ENCODE data around the gene ANO7. TPM values are rescaled to one million over a fixed set of nuclear protein-coding genes. Genes with fewer than 3 reads are reported as not detected.

Gene ANO7
- total and polyA plus RNA-seq, 2 donors: 0.58 to 1.2 TPM

GRCh38 chr2:241225545-241225944 is 37.1 kb downstream of the ANO7 start:
- no peak for DNase-seq (ENCODE audit: extremely low spot score)
- 86% methylated on average over 16 of the region's 16 CpGs for WGBS
- Histone ChIP-seq H3K27ac (ENCODE audit: low read depth) (no peak overlapping the region), H3K4me3 (ENCODE audit: low read depth, low read length) (no peak overlapping the region), H3K4me1 (ENCODE audit: insufficient read depth) (no peaks in the 10 kb centered on the region), H3K36me3 (ENCODE audit: insufficient read depth) (peaks cover 7% of the 10 kb centered on the region)

DNA sequence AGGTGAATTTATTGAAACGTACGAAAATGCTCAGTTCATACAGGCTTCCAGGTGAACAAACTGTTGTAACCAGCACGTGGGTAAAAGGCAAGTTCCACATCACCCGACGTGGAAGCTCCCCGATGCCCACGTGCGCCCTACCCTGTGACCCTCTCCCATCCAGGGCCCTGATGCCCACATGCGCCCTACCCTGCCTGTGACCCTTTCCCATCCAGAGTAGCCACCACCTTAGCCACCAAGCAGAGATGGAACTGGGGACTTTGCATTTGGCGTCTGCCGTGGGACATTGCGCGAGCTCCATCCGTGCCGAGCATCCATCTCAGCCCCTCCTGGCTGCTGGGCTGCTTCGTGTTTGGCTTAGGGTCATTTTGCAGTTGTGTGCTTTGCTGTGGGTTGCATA is 37.5 kb downstream of the ANO7 start:
- Histone ChIP-seq H3K36me3 (ENCODE audit: insufficient read depth) (peaks cover 9% of the 10 kb centered on the region), H3K27ac (ENCODE audit: low read depth) (no peak overlapping the region), H3K4me1 (ENCODE audit: insufficient read depth) (no peaks in the 10 kb centered on the region), H3K4me3 (ENCODE audit: low read depth, low read length) (no peak overlapping the region)
- no peak for DNase-seq (ENCODE audit: extremely low spot score)
- 92% methylated on average over 16 of the region's 16 CpGs for WGBS

GRCh38 chr2:241226723-241227572 is 38.5 kb downstream of the ANO7 start:
- H3K4me1 ChIP-seq (ENCODE audit: insufficient read depth): no peaks in the 10 kb centered on the region
- H3K36me3 ChIP-seq (ENCODE audit: insufficient read depth): peaks cover 9% of the 10 kb centered on the region
- DNase-seq (ENCODE audit: extremely low spot score): no peak
- no peak overlapping the region for H3K4me3 ChIP-seq (ENCODE audit: low read depth, low read length)
- WGBS: 63% methylated on average over 19 of the region's 19 CpGs
- H3K27ac ChIP-seq (ENCODE audit: low read depth): no peak overlapping the region

- H3K27ac ChIP-seq (ENCODE audit: low read depth): no peak overlapping the region
- DNase-seq (ENCODE audit: extremely low spot score): no peak
- no peak overlapping the region for H3K4me3 ChIP-seq (ENCODE audit: low read depth, low read length)
- peaks cover 9% of the 10 kb centered on the region for H3K36me3 ChIP-seq (ENCODE audit: insufficient read depth)
- H3K4me1 ChIP-seq (ENCODE audit: insufficient read depth): no peaks in the 10 kb centered on the region
- 42% methylated on average over 8 of the region's 8 CpGs for WGBS
These were observed 39.1 kb downstream of the ANO7 start for GRCh38 chr2:241227594-241227993.

- Histone ChIP-seq H3K36me3 (ENCODE audit: insufficient read depth) (peaks cover 13% of the 10 kb centered on the region), H3K27ac (ENCODE audit: low read depth) (no peak overlapping the region), H3K4me1 (ENCODE audit: insufficient read depth) (no peaks in the 10 kb centered on the region), H3K4me3 (ENCODE audit: low read depth, low read length) (no peak overlapping the region)
- 89% methylated on average over 26 of the region's 26 CpGs for WGBS
- DNase-seq (ENCODE audit: extremely low spot score): no peak
These were observed 39.8 kb downstream of the ANO7 start for GRCh38 chr2:241228081-241228859.

- no peak for DNase-seq (ENCODE audit: extremely low spot score)
- H3K36me3 ChIP-seq (ENCODE audit: insufficient read depth): peaks cover 14% of the 10 kb centered on the region
These were observed 40.5 kb downstream of the ANO7 start for GRCh38 chr2:241228860-241229516.

DNA sequence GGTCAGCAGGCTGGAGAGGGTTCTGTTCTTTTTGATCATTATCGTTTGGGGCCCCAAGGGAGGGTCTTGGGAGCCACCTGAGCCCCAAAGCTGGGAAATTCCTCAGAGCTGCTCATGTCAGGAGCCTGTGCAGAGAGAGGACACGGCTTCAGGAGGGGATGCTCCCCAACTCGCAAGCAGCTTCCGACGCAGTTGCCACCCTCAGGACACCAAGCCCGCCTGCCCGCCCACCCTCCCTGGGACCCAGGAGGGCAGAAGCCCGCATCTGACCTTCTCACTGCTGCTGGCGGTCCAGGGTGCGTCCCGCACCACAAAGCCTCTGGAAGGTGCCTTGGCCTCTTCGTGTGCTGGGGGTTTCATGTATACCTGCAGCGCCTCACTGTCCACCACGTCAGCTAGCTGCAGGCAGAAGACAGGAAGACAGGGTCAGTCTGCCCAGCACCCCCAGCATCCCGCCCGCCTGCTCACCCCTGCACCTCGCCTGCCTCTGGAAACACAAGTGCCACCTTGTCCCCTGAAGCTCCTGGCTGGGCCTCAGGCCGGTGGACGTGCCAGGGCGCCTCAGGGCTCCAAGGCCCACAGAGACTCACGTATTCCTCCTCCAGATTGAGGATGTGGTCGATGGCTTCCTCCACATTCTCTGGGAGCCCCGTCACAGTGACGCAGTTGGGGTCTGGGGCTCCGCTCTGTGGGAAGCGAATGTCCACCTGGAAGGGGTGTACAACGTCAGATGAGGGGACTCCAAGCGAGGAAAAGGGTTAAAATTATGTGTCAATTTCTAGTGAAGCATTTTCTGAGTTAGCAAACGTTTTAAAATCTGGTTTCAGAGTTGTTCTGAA is 41.3 kb downstream of the ANO7 start:
- Histone ChIP-seq H3K36me3 (ENCODE audit: insufficient read depth) (peaks cover 15% of the 10 kb centered on the region), H3K4me1 (ENCODE audit: insufficient read depth) (no peaks in the 10 kb centered on the region), H3K4me3 (ENCODE audit: low read depth, low read length) (no peak overlapping the region), H3K27ac (ENCODE audit: low read depth) (no peak overlapping the region)
- WGBS: 89% methylated on average over 29 of the region's 29 CpGs
- no peak for DNase-seq (ENCODE audit: extremely low spot score)

More at GRCh38 chr2:241228860-241229516, 40.5 kb downstream of the ANO7 start:
- Histone ChIP-seq H3K4me3 (ENCODE audit: low read depth, low read length) (no peak overlapping the region), H3K4me1 (ENCODE audit: insufficient read depth) (no peaks in the 10 kb centered on the region), H3K27ac (ENCODE audit: low read depth) (no peak overlapping the region)
- WGBS: 74% methylated on average over 20 of the region's 20 CpGs

DNA sequence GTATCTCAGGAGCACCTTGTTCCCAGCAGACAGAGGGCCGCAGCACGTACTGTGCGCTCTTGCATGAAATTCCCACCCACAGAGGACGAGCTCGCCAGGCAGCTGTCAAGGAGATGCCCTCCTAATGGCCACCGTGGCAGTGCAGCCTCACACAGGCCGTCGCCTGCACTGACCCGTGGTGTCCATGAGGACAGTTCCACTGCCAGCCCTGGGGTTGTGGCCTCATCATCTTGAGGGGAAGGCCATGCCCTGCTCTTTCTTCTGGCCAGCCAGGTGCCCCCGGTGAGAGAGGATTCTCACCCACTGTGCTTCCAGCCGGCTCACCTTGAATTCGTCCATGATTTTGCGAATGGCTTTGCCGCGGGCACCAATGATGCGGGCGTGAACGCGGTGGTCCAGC is 42.0 kb downstream of the ANO7 start:
- 92% methylated on average over 19 of the region's 19 CpGs for WGBS
- Histone ChIP-seq H3K4me3 (ENCODE audit: low read depth, low read length) (no peak overlapping the region), H3K4me1 (ENCODE audit: insufficient read depth) (no peaks in the 10 kb centered on the region), H3K27ac (ENCODE audit: low read depth) (no peak overlapping the region), H3K36me3 (ENCODE audit: insufficient read depth) (peaks cover 21% of the 10 kb centered on the region)
- DNase-seq (ENCODE audit: extremely low spot score): no peak

- no peaks in the 10 kb centered on the region for H3K4me1 ChIP-seq (ENCODE audit: insufficient read depth)
- peaks cover 28% of the 10 kb centered on the region for H3K36me3 ChIP-seq (ENCODE audit: insufficient read depth)
- no peak overlapping the region for H3K27ac ChIP-seq (ENCODE audit: low read depth)
- WGBS: 88% methylated on average over 13 of the region's 13 CpGs
- no peak overlapping the region for H3K4me3 ChIP-seq (ENCODE audit: low read depth, low read length)
- DNase-seq (ENCODE audit: extremely low spot score): no peak
These were observed 44.5 kb downstream of the ANO7 start for GRCh38 chr2:241232736-241233575.

GRCh38 chr2:241234066-241234790 is 45.8 kb downstream of the ANO7 start:
- no peak overlapping the region for H3K27ac ChIP-seq (ENCODE audit: low read depth)
- DNase-seq (ENCODE audit: extremely low spot score): no peak
- H3K36me3 ChIP-seq (ENCODE audit: insufficient read depth): peaks cover 34% of the 10 kb centered on the region
- WGBS: 78% methylated on average over 21 of the region's 21 CpGs
- H3K4me3 ChIP-seq (ENCODE audit: low read depth, low read length): no peak overlapping the region
- no peaks in the 10 kb centered on the region for H3K4me1 ChIP-seq (ENCODE audit: insufficient read depth)

GRCh38 chr2:241234962-241235740 is 46.7 kb downstream of the ANO7 start:
- Histone ChIP-seq H3K4me1 (ENCODE audit: insufficient read depth) (no peaks in the 10 kb centered on the region), H3K4me3 (ENCODE audit: low read depth, low read length) (no peak overlapping the region), H3K36me3 (ENCODE audit: insufficient read depth) (peaks cover 32% of the 10 kb centered on the region), H3K27ac (ENCODE audit: low read depth) (no peak overlapping the region)
- DNase-seq (ENCODE audit: extremely low spot score): no peak
- WGBS: 82% methylated on average over 26 of the region's 26 CpGs
